GM18951 (cell line): ENCODE measurements around the gene DDX1.

Source experiments
- POLR2A ChIP-seq: IDR thresholded peaks from 4 replicates; pipeline ENCODE4 v1.6.1; 2011; ENCODE audit warnings: mild to moderate bottlenecking; ENCODE audit not compliant: insufficient read length, insufficient read depth; ENCODE audit errors: extremely low read depth
- in situ Hi-C: fragments of 300-500 bp; cut with MboI; formaldehyde crosslinking; loops from one replicate; pipeline ENCODE4 v1.12.0; 2022; ENCODE audit warnings: low sequenced_read_pairs, mixed read lengths, inconsistent platforms; ENCODE audit not compliant: unreplicated experiment

DDX1 gene

DNA sequence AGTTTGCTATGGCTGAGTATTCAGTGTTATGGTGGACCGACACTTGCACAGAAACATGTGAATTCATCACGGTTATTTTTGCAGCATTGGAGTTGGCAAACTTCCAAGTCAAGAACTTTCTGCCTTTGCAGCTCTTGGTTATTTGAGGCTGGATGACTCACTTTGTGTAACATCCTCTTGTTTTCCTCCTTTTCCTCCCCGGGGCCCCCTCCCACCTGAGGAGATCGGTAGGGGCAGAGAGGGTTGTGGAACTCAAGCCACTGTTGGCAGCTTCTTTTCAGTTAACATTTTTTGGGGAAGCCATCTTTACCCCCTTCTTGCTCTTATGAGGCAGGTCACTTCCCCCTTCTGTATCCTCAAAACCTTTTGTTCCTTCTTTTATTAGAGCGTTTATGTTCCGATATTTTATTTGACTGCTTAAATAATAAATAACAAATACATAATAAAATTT, 48.6 kb downstream of the DDX1 start:
- in situ Hi-C loops: no loop called here

DNA sequence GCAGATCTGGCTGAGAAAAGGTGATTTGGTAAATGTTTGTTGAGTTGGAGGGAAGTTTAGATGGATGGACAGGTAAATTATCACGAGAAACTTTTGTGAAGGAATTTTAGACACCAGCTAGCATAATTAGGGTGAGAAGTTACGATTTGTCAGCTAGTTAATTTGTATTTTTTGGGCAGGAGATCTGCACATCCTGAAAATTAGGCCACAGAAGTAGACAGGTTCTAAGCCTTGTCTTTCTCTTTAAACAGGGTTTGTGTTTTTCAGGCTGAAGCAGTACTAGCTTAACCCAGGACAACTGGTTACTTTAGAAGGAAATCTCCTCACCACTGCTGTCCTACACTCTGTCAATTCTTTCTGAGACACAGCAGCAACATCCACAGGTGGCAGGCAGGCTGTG, 49.1 kb downstream of the DDX1 start:
- TF ChIP-seq POLR2A: no peak
- in situ Hi-C loops: no loop called here

More for the DNA sequence above, 48.6 kb downstream of the DDX1 start:
- TF ChIP-seq POLR2A: no peak

DNA sequence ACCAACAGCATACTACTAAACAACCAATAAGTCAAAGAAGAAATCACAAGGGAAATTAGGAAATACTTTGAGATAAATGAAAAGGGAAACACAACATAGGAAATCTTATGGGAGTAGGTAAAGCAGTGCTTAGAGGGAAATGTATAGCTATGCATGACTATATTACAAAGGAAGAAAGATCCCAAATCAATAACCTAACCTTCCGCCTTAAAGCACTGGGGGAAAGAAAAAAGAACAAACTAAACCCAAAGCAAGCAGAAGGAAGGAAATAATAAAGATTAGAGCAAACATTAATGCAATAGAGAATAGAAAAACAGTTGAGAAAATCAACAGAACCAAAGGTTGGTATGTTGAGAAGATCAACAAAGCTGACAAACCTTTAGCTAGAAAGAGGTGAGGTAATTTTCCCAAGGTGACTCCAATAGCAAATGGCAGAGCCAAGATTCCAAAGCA, 49.9 kb downstream of the DDX1 start:
- no peak for TF ChIP-seq POLR2A
- in situ Hi-C loops: no loop called here

DNA sequence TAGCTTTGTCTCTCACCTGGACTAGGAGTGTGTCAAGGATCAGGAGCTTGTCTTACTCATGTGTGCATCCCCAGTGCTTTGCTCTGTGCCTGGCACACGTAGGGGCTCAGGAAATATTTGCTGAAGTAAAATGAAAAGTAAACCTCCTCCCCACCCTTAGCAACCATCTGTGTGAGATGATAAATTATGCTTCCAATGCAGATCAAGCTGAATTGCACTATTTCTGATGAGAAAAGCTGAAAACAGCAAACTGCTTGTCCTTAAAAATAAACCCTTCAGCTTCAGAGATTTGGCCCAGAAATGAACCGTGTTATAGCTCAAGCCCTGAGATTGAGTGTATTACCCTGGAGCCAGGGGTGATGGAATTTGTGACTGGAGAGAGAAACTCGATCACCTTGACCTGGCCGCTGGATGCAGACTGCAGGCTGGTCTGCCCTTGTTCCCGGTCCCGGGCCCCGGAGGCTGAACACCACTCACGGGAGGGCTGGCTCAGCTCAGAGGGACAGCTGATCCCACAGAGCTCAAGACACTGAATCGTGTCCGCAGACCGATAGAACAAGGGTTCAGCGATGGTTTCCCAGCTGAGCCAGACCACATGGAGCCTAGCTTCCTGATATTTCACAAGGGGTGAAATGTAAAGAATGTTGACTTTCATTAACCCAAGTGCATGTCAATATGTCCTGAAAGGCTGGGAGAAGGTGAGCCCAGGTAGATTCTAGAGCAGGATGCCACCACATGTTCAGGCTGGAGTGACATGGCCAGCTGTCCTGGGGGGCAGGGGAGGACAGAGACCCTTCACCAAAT, 50.5 kb downstream of the DDX1 start:
- no peak for TF ChIP-seq POLR2A
- in situ Hi-C loops: no loop called here

DNA sequence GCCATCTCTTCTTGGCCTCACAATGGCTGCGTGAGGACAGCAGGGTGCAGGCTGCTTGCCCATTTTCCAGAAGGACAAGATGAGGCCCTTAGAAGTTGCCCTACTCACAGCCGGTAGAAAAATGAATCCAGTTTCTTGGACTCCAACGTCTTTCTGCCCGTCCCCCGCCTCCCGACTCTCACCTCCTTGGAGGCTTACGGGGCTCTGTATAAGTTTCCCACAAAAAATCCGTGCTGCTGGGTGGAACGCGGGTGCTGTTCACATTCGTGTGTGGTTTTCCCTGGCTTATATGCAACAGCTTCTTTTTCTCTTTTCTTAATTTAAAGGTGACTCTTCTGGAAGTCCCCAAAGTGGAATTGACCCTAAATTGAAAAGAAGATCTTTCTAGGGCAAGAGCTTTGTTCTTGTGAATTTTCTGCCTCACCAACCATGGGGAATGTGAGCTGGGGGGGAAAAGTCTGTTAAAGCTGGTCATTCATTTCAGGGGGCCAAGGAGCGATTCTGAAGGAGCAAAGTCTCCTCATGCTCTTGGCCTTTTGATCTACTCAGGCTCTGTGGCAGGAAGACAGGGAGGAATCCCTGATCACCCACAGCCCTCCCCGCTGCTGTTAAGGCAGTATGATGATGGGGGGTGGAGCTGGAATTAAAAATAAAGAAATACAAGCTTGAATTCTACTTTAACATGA, 51.3 kb downstream of the DDX1 start:
- no peak for TF ChIP-seq POLR2A
- in situ Hi-C loops: no loop called here

DNA sequence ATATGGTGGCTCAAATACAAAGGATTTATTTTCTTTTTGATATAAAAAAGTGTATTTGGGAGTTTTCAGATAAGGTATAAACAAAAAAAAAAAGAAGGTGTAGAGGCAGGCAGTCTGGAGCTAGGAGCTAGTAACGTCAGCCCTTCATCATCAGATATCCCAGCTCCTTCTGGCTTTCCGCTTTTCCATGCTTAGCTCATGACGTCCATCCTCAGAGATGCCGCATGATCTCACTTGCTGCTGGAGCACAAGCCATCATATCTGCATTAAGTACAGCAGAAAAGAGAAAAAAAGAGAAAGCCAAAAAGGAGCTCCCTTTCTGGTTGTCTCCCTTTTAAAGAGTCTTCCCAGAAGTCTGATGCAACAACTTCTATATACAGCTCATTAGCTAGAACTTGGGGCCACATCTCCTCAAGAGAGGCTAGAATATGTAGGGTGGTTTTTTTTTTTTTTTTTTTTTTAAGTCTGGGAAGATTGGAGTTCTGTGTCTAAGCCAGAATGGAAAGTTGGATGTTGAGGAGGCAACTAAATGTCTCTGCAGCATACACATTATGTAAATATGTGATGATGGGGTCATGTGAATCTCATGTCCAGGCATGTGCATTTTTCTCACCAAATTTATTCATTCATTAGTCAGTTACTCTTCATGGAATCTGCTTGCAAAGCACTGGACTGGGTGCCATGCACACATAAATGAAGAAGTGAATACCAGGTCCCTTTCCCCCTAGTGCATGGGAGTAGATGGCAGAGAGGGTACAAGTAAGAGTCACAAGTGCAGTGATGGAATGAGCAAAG, 52.3 kb downstream of the DDX1 start:
- in situ Hi-C loops: no loop called here
- TF ChIP-seq POLR2A: no peak

DNA sequence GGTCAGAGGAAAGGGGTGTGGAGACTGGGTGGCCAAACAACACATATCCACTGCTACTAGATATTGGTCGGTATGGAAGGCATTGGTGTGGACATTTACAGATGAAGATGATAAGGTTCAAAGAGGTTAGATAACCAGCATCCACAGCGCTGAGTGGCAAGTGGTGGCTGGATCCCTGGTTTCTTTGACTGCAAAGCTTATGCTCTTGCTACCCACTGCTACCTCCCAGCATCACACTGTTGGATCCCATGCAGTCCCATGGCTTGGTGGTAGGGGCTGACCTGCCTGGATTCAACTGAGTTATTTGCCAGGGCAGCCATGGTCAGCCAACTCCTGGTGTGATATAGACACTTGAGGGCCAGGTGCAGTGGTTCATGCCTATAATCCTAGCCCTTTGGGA, 53.6 kb downstream of the DDX1 start:
- no peak for TF ChIP-seq POLR2A
- in situ Hi-C loops: no loop called here

DNA sequence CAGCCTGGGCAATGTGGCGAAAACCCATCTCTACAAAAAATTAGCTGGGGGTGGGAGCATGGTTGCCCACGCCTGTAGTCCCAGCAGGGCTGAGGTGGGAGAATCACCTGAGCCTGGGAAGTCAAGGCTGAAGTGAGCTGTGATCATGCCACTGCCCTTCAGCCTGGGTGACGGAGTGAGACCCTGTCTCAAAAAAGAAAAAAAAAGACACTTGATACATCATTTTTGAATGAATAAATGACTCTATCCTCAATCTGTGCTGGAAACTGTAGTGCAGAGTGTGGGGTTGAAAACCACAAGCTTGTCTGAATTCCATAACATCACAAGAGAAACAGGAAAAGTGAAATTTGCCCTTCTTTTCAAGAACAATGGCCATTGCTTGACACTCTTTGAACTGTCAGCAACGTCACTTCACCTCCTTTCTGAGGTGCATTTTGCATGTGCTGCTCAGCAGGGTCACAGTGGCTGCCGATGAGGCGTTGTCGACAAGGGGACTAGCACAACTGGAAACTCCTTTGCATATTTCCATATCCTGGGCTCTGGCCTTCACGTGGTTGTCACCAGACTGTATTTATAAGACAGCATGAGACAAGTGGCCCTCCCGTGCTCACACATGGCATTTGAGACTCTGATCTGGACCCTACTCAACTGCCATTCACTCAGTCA, 54.2 kb downstream of the DDX1 start:
- no peak for TF ChIP-seq POLR2A
- in situ Hi-C loops: no loop called here

DNA sequence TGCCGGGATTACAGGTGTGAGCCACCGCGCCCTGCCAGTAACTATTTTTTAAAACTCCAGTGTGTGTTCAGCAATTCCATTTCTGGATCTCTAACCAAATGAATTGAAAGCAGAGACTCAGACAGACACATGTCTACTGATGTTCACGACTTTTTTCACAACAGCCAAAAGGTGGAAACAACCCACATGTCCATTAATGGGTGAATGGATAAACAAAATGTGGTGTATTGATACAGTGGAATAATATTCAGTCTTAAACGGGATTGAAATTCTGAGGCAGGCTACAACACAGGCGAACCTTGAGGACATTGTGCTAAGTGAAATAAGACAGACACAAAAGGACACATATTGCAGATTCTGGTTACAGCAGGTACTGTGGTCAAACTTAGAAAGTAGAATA, 55.0 kb downstream of the DDX1 start:
- TF ChIP-seq POLR2A: no peak
- in situ Hi-C loops: no loop called here

DNA sequence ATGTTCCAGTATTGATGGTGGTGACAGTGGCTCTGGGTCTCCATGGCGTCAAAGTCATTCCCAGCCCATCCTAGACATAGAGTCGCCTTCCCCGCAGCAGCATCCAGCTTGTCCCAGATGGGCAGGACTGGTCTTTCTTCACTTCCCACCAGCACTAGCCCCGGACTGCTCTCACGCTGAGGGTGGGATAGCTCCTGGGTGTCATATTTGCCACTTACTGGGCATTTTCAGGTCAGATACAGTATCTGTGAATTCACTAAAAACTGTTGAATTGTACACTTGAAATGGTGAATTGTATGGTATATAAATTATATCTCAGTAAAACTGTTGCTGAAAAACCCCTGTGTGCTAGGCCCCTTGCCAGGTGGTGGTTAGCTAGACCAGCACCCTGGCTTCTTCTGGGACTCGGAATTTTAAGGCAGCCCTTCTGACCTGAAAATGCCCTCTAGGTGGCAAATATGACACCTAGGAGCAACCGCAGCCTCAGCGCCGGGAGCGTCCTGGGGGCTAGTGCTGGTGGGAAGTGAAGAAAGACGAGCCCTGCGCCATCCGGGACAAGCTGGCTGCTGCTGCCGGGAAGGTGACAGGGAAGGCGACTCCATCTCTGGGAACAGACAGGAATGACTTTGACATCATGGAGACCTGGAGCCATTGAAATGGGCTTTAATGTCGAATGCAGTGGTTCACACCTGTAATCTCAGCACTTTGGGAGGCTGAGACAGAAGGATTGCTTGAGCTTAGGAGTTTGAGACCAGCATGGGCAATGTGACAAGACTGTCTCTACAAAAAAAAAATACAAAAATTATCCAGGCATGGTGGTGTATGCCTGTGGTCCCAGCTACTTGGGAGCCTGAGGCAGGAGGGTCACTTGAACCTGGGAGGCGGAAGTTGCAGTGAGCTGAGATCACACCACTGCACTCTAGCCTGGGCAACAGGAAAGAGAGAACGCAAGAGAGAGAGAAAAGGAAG, 56.2 kb downstream of the DDX1 start:
- in situ Hi-C loops: no loop called here
- no peak for TF ChIP-seq POLR2A

DNA sequence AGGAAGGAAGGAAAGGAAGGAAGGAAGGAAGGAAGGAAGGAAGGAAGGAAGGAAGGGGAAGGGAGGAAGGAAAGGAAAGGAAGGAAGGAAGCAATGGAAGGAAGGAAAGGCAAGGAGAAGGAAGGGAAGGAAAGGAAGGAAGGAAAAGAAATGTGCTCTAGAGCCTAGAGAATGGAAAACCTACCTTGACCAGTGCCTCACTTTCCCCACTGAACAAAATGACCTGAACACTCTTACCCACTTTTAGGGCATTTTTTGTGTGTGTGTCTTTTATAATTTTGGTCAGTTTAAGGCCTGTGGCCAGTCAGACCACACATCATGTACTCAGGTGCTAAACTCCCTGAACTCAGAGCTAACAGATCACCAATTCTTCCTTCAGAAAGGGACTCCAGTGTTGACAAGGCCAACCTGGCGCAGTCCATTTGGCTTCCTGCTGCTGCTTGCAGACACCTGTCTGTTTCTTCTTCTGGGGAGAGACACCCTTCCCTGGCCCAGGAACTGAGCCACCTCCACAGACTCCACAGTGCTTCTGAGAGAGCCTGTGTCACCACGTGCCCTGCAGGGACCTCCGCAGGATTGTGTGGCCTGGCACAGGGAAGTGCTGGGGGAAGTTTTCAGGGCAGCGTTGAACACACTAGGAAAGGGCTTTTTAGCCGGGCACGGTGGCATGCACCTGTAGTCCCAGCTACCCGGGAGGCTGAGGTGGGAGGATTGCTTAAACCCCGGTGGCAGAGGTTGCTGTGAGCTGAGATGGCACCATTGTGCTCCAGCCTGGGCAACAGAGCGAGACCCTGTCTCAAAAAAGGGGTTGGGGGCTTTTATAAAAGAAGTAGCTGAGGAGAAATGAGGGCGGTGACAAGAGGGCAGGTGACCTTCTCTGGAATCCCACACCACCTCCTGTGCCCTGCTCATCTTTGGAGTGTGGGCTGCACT, 57.2 kb downstream of the DDX1 start:
- in situ Hi-C loops: no loop called here
- TF ChIP-seq POLR2A: no peak
